H9 (cell line): ENCODE measurements around the gene FLT1. TPM values are rescaled to one million over a fixed set of nuclear protein-coding genes. Genes with fewer than 3 reads are reported as not detected.

Experiments
- DNase-seq: peaks from one replicate; pipeline ENCODE4 v3.0.0-alpha.2; 2017
- H2AFZ ChIP-seq: one replicate; pipeline ENCODE4 v1.6.1; 2013; ENCODE audit warnings: mild to moderate bottlenecking, low read length, control low read depth, moderate library complexity
- H2AK5ac ChIP-seq: 2 replicates; pipeline ENCODE4 v1.6.1; 2013; ENCODE audit warnings: low read length, control low read depth, mixed read lengths; ENCODE audit not compliant: insufficient read length
- H2BK120ac ChIP-seq: one replicate; pipeline ENCODE4 v1.6.1; 2013; ENCODE audit warnings: low read depth, mild to moderate bottlenecking, low read length, control low read depth, inconsistent platforms; ENCODE audit not compliant: poor library complexity, severe bottlenecking
- H2BK12ac ChIP-seq: 2 replicates; pipeline ENCODE4 v1.6.1; 2013; ENCODE audit warnings: low read length, control low read depth, mixed read lengths, low read depth; ENCODE audit not compliant: insufficient read length
- H2BK15ac ChIP-seq: 2 replicates; pipeline ENCODE4 v1.6.1; 2013; ENCODE audit warnings: low read depth, low read length, control low read depth
- H2BK20ac ChIP-seq: one replicate; pipeline ENCODE4 v1.6.1; 2013; ENCODE audit warnings: low read depth, mild to moderate bottlenecking, low read length, control low read depth, inconsistent platforms; ENCODE audit not compliant: poor library complexity, severe bottlenecking
- H2BK5ac ChIP-seq: 2 replicates; pipeline ENCODE4 v1.6.1; 2013; ENCODE audit warnings: low read length, control low read depth, mixed read lengths; ENCODE audit not compliant: insufficient read length
- H3K14ac ChIP-seq: 2 replicates; pipeline ENCODE4 v1.6.1; 2013; ENCODE audit warnings: low read length, control low read depth; ENCODE audit not compliant: insufficient read depth
- H3K18ac ChIP-seq: 2 replicates; pipeline ENCODE4 v1.6.1; 2013; ENCODE audit warnings: low read depth, mild to moderate bottlenecking, mixed read lengths, low read length, control low read depth; ENCODE audit not compliant: insufficient read length
- H3K23ac ChIP-seq: 2 replicates; pipeline ENCODE4 v1.6.1; 2013; ENCODE audit warnings: low read length, control low read depth, mixed read lengths, low read depth; ENCODE audit not compliant: insufficient read length
- H3K23me2 ChIP-seq: 2 replicates; pipeline ENCODE4 v1.6.1; 2013; ENCODE audit warnings: low read depth, mild to moderate bottlenecking, mixed read lengths, low read length, control low read depth; ENCODE audit not compliant: insufficient read length, poor library complexity, severe bottlenecking
- H3K27ac ChIP-seq: 2 replicates; pipeline ENCODE4 v1.5.1; 2013; ENCODE audit warnings: low read length, control low read depth, mixed read lengths, low read depth; ENCODE audit not compliant: insufficient read length
- H3K27me3 ChIP-seq: 2 replicates; pipeline ENCODE4 v1.6.1; 2013; ENCODE audit warnings: low read length, control low read depth, inconsistent platforms; ENCODE audit not compliant: insufficient read depth
- H3K4ac ChIP-seq: 2 replicates; pipeline ENCODE4 v1.6.1; 2013; ENCODE audit warnings: low read depth, mild to moderate bottlenecking, control low read depth, inconsistent platforms, low read length, moderate library complexity
- H3K4me1 ChIP-seq: 2 replicates; pipeline ENCODE4 v1.6.1; 2013; ENCODE audit warnings: low read length, control low read depth, inconsistent platforms; ENCODE audit not compliant: insufficient read depth
- H3K4me2 ChIP-seq: 2 replicates; pipeline ENCODE4 v1.6.1; 2013; ENCODE audit warnings: low read length, control low read depth, mixed read lengths; ENCODE audit not compliant: insufficient read length, insufficient read depth
- H3K56ac ChIP-seq: 2 replicates; pipeline ENCODE4 v1.6.1; 2013; ENCODE audit warnings: low read depth, mild to moderate bottlenecking, mixed read lengths, low read length, control low read depth; ENCODE audit not compliant: insufficient read length
- H3K79me1 ChIP-seq: 2 replicates; pipeline ENCODE4 v1.6.1; 2013; ENCODE audit warnings: low read depth, mild to moderate bottlenecking, moderate library complexity, low read length, control low read depth, inconsistent platforms; ENCODE audit not compliant: insufficient read depth, poor library complexity, severe bottlenecking
- H3K79me2 ChIP-seq: 2 replicates; pipeline ENCODE4 v1.6.1; 2013; ENCODE audit warnings: low read length, control low read depth, inconsistent platforms; ENCODE audit not compliant: insufficient read depth
- H3K9ac ChIP-seq: 2 replicates; pipeline ENCODE4 v1.6.1; 2013; ENCODE audit warnings: low read length, control low read depth, mixed read lengths; ENCODE audit not compliant: insufficient read length; ENCODE audit errors: extremely low read depth
- H3K9me3 ChIP-seq: one replicate; pipeline ENCODE4 v1.6.1; 2013; ENCODE audit warnings: low read depth, low read length, inconsistent platforms; ENCODE audit not compliant: control insufficient read depth
- H3T11ph ChIP-seq: one replicate; pipeline ENCODE4 v1.6.1; 2013; ENCODE audit warnings: mild to moderate bottlenecking, low read length, control low read depth, inconsistent platforms
- H4K20me1 ChIP-seq: one replicate; pipeline ENCODE4 v1.6.1; 2013; ENCODE audit not compliant: control insufficient read depth, insufficient read length, insufficient read depth
- H4K5ac ChIP-seq: 2 replicates; pipeline ENCODE4 v1.6.1; 2013; ENCODE audit warnings: low read depth, mild to moderate bottlenecking, mixed read lengths, low read length, control low read depth; ENCODE audit not compliant: insufficient read length
- H4K8ac ChIP-seq: replicated peaks from 2 replicates; pipeline ENCODE4 v1.6.1; 2013; ENCODE audit warnings: low read length, control low read depth, mixed read lengths, low read depth; ENCODE audit not compliant: insufficient read length
- H4K91ac ChIP-seq: 2 replicates; pipeline ENCODE4 v1.6.1; 2013; ENCODE audit warnings: low read depth, mild to moderate bottlenecking, moderate library complexity, mixed read lengths, low read length, control low read depth; ENCODE audit not compliant: insufficient read length
- H3K27ac Mint-ChIP-seq, 3 experiments: 2 replicates in 2 of 3; 3 replicates in 1 of 3; pipeline ENCODE4 v1.8.0; 2020 to 2021; ENCODE audit warnings: mixed read lengths in 3 of 3, mild to moderate bottlenecking in 1 of 3, moderate library complexity in 1 of 3
- H3K27me3 Mint-ChIP-seq: 2 replicates; pipeline ENCODE4 v1.8.0; 2021; ENCODE audit warnings: low read depth, mild to moderate bottlenecking, moderate library complexity, mixed read lengths
- H3K36me3 Mint-ChIP-seq, 3 experiments: 2 replicates in 2 of 3; 3 replicates in 1 of 3; pipeline ENCODE4 v1.8.0; 2020 to 2021; ENCODE audit warnings: low read depth in 3 of 3, mixed read lengths in 3 of 3; ENCODE audit not compliant: insufficient read depth in 1 of 3
- H3K4me1 Mint-ChIP-seq, 2 experiments: 2 replicates each; pipeline ENCODE4 v1.8.0; 2020; ENCODE audit warnings: mixed read lengths in 2 of 2
- H3K4me3 Mint-ChIP-seq, 2 experiments: 2 replicates in 1 of 2; 3 replicates in 1 of 2; pipeline ENCODE4 v1.8.0; 2020 to 2021; ENCODE audit warnings: mild to moderate bottlenecking in 2 of 2, mixed read lengths in 2 of 2, moderate library complexity in 1 of 2
- H3K9me3 Mint-ChIP-seq, 2 experiments: 2 replicates in 1 of 2; 3 replicates in 1 of 2; pipeline ENCODE4 v1.8.0; 2020; ENCODE audit warnings: mild to moderate bottlenecking in 2 of 2, mixed read lengths in 2 of 2, moderate library complexity in 1 of 2
- WGBS: extraction: QIAGEN DNeasy Blood & Tissue Kit; methylation state at CpG from one replicate; pipeline ENCODE4 v1.1.7; 2013; ENCODE audit warnings: missing lambda C conversion rate, low lambda C conversion rate, mixed read lengths; ENCODE audit not compliant: insufficient read length; ENCODE audit errors: extremely low coverage; 5-methylcytosine and 5-hydroxymethylcytosine counted together
- total RNA-seq: library from RNA; stranded (reverse); gene quantifications from 2 replicates; pipeline ENCODE4 v1.2.1, GENCODE V29; 2021
- TF ChIP-seq, protein P1 (sequence below): fragments of 200-600 bp; sonication (generic); conservative IDR thresholded peaks from 3 replicates; pipeline ENCODE4 v1.8.0; 2021; ENCODE audit warnings: antibody characterized with exemption, mild to moderate bottlenecking

FLT1 gene
- total RNA-seq, 1 experiment from 2014 or later, result 84.1 TPM

- no peak overlapping the region for H3K4ac ChIP-seq
- H3K9ac ChIP-seq, result no peak overlapping the region
- Mint-ChIP-seq H3K27ac (peak overlapping the region in 2 of 3 experiments; percentile 20 to 63; a peak in 1 of 7 replicates), H3K36me3 (peaks cover 25 to 77% (median 56%) of the 10 kb centered on the region in 3 experiments), H3K9me3 (no peaks in the 10 kb centered on the region), H3K4me3 (no peak overlapping the region), H3K4me1 (peaks cover 11 to 24% of the 10 kb centered on the region in 2 experiments), H3K27me3 (no peaks in the 10 kb centered on the region)
- no peak overlapping the region for H2BK5ac ChIP-seq
- H4K5ac ChIP-seq, result no peak overlapping the region
- H3K27ac ChIP-seq, result no peak overlapping the region
- H2BK120ac ChIP-seq, result no peak overlapping the region
- H3K23ac ChIP-seq, result no peak overlapping the region
- H4K20me1 ChIP-seq, result no peaks in the 10 kb centered on the region
- no peak overlapping the region for H2BK12ac ChIP-seq
- H4K91ac ChIP-seq, result no peak overlapping the region
- H3K23me2 ChIP-seq, result no peaks in the 10 kb centered on the region
- no peak overlapping the region for H4K8ac ChIP-seq
- H3T11ph ChIP-seq, result no peak overlapping the region
- no peak for DNase-seq
- H2BK15ac ChIP-seq, result no peak overlapping the region
- no peaks in the 10 kb centered on the region for H3K79me1 ChIP-seq
- H3K18ac ChIP-seq, result no peak overlapping the region
- no peaks in the 10 kb centered on the region for H3K9me3 ChIP-seq
- H3K79me2 ChIP-seq, result no peaks in the 10 kb centered on the region
- peaks cover 7% of the 10 kb centered on the region for H3K4me1 ChIP-seq
- H2AFZ ChIP-seq, result no peak overlapping the region
- no peak overlapping the region for H2AK5ac ChIP-seq
- no peak overlapping the region for H3K14ac ChIP-seq
- TF ChIP-seq, protein P1, sequence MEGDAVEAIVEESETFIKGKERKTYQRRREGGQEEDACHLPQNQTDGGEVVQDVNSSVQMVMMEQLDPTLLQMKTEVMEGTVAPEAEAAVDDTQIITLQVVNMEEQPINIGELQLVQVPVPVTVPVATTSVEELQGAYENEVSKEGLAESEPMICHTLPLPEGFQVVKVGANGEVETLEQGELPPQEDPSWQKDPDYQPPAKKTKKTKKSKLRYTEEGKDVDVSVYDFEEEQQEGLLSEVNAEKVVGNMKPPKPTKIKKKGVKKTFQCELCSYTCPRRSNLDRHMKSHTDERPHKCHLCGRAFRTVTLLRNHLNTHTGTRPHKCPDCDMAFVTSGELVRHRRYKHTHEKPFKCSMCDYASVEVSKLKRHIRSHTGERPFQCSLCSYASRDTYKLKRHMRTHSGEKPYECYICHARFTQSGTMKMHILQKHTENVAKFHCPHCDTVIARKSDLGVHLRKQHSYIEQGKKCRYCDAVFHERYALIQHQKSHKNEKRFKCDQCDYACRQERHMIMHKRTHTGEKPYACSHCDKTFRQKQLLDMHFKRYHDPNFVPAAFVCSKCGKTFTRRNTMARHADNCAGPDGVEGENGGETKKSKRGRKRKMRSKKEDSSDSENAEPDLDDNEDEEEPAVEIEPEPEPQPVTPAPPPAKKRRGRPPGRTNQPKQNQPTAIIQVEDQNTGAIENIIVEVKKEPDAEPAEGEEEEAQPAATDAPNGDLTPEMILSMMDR, result no peak
- no CpG with 5 or more reads among the region's 5 CpGs for WGBS
- no peak overlapping the region for H3K4me2 ChIP-seq
- no peak overlapping the region for H3K56ac ChIP-seq
- no peak overlapping the region for H2BK20ac ChIP-seq
- H3K27me3 ChIP-seq, result no peaks in the 10 kb centered on the region
Measured at GRCh38 chr13:28402057-28402381, 92.9 kb downstream of the FLT1 start.
